HG02938 (cell line): ENCODE data around the gene YAE1.

ENCODE experiments used
- ATAC-seq: cut with Tn5 transposase; IDR thresholded peaks from one replicate; pipeline ENCODE4 v1.9.1; 2021; ENCODE audit warnings: mild to moderate bottlenecking, moderate library complexity; ENCODE audit not compliant: unreplicated experiment

Gene YAE1

GRCh38 chr7:39554583-39555165 is 11.5 kb upstream of the YAE1 start:
- no peak for ATAC-seq

GRCh38 chr7:39557222-39557621 is 9.0 kb upstream of the YAE1 start:
- ATAC-seq, result no peak

GRCh38 chr7:39557911-39558310 is 8.3 kb upstream of the YAE1 start:
- no peak for ATAC-seq

- ATAC-seq, result no peak
These were observed 5.8 kb upstream of the YAE1 start for GRCh38 chr7:39560408-39560807.

- no peak for ATAC-seq
These were observed 5.2 kb upstream of the YAE1 start for GRCh38 chr7:39560997-39561396.

- no peak for ATAC-seq
These were observed 666 bp upstream of the YAE1 start for GRCh38 chr7:39565538-39565937.

- no peak for ATAC-seq
These were observed 1.1 kb downstream of the YAE1 start for GRCh38 chr7:39567294-39567693.

- no peak for ATAC-seq
These were observed 8.6 kb downstream of the YAE1 start for GRCh38 chr7:39574673-39575349.

GRCh38 chr7:39577229-39577874 is 11.1 kb downstream of the YAE1 start:
- ATAC-seq, result no peak

- peak; percentile 96 for ATAC-seq
These were observed 14.1 kb downstream of the YAE1 start for GRCh38 chr7:39580149-39580874.

- no peak for ATAC-seq
These were observed 16.3 kb downstream of the YAE1 start for GRCh38 chr7:39582536-39582935.

- no peak for ATAC-seq
These were observed 17.3 kb downstream of the YAE1 start for GRCh38 chr7:39583539-39583938.

- ATAC-seq, result no peak
These were observed 21.2 kb downstream of the YAE1 start for GRCh38 chr7:39587393-39587792.

- ATAC-seq, result no peak
These were observed 22.2 kb downstream of the YAE1 start for GRCh38 chr7:39588416-39588815.

- ATAC-seq, result peak; percentile 98
These were observed 23.3 kb downstream of the YAE1 start for GRCh38 chr7:39589323-39590111.

- no peak for ATAC-seq
These were observed 26.4 kb downstream of the YAE1 start for GRCh38 chr7:39592586-39592985.

- no peak for ATAC-seq
These were observed 28.9 kb downstream of the YAE1 start for GRCh38 chr7:39594988-39595620.

GRCh38 chr7:39602351-39602750 is 36.1 kb downstream of the YAE1 start:
- ATAC-seq, result no peak

GRCh38 chr7:39603924-39604323 is 37.7 kb downstream of the YAE1 start:
- ATAC-seq, result no peak

- ATAC-seq, result peak; percentile 66
These were observed 38.9 kb downstream of the YAE1 start for GRCh38 chr7:39605087-39605486.
